Activated T-cell treated with anti-CD3 and anti-CD28 coated beads for 4 hours (primary cell): ENCODE results near the gene IFNK.

ENCODE experiments used
- DNase-seq: peaks from one replicate; pipeline ENCODE4 v3.0.0-alpha.2; 2020

The IFNK gene

GRCh38 chr9:27514551-27514950, 9.5 kb upstream of the IFNK start:
- no peak for DNase-seq

DNA sequence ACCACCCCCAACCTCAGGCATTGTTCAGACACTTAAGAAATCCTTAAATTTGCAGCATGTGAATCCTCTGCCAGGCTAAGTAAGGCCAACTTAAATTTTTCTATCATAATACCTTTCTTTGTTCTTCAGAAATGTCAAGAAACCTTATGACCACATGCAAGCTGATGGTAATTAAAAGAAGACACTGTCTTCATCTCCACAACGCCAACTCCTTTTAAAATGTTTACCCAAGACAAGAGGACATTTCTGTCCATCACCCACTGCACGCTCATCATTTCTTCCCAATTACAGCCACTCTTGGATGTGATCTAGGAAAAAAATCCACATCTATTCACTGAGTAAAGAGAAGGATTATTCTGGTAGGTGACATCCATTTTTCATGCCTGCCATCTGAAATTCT, 6.1 kb upstream of the IFNK start:
- DNase-seq: no peak

GRCh38 chr9:27518809-27519208, 5.3 kb upstream of the IFNK start:
- no peak for DNase-seq

DNA sequence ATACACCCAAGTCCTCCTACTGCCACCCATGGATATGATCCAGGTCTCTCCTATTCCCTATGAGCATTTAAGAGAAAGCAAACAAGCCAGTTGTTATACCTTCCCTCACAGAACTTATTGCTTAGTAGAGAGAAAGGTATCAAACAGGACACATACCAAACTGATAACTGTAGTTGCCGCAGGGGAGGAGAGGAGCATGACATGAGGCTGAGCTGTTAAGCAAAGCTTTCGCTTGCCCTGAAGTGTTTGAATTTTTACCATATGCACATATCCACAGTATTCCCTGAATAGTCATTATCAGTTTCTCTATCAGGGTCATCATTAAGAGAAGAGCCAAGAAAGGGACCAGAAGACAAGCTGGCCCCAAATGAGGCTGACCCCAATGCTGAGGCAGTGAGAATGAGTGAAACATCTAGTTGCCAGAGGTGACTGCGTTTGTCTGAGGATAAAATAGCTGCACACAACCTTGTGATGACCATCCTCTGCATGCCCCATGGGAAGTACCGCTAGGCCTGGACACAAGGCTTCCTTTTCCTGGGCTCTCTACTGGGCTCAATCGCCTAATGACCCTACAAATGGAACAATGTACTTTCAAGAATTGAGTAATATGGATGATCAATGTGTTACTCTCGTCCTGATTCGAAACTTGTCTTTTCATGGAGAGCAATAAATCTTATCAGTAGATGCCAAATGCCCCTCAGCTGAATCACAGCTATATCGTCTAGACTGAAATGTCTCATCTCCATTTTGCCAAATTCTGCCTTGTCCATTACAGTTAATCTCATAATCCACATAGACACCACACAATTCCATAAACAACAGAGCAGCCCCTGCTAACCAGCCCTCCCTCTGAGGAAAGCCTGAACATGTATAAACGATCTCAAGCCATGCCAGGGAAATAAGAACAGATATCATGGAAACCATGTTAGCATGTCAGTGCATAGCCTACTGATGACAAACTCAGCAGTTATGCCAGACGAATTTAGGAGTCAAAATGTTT, 4.3 kb upstream of the IFNK start:
- DNase-seq: no peak

DNA sequence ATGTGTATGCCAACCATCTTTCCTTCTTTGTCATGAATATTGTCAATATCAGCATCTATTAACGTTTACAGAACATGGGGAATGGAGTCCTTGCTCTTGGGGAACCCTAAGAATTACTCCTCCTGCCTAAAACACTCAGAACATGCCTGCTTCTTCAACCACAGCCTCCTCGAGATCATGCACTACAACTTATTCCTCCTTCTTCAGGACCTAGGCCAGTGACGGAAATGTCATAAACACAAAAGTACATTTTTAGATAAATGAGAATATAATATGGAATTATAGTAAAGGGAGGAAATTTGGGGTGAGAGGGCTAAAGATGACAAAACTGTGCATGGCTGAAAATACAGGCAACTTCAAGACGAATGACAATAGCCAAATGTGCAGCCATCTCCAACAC, 3.1 kb upstream of the IFNK start:
- DNase-seq: no peak

GRCh38 chr9:27523141-27523540, 949 bp upstream of the IFNK start:
- DNase-seq: no peak

DNA sequence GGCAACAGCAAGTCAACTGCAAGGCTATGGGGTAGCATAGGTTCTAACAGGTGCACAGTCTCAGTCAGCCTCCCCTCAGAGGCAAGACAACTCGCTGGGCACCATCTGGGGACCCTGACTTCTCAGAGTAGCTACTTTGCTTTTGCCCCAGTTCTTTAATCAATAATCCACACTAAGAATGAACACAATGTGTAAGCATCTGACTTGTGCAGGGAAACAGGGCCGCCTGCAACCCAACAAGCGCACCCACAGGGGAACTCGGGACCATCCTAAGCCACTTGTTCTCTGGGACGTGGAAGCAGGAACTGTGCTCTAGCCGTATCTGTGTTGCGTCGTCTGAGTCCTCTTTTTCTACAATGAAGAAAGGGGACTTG, 3.6 kb downstream of the IFNK start:
- DNase-seq: no peak

- peak; percentile 38 for DNase-seq
Measured at GRCh38 chr9:27528076-27528885, 4.2 kb downstream of the IFNK start.

DNA sequence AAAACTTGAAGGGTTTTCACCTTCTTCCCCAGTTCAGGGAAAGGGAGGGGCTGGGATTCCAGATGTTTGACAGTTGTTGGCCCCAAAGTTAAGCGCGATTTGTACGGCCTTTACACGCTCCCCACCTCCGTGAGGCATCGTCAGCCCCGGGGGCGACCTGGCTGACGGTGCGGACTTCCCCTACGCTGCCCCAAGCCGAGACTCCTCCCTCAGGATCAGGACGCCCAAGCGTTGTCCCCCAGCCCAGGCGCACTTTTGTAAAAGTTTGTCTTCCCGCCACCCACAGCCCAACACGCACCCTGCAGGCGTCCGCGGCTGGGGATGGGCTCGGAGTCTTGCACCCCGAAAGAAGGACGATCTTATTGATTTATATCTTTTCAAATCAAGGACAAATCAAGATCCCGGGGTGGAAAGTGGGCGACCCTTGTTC, 4.8 kb downstream of the IFNK start:
- DNase-seq: peak; percentile 13

DNA sequence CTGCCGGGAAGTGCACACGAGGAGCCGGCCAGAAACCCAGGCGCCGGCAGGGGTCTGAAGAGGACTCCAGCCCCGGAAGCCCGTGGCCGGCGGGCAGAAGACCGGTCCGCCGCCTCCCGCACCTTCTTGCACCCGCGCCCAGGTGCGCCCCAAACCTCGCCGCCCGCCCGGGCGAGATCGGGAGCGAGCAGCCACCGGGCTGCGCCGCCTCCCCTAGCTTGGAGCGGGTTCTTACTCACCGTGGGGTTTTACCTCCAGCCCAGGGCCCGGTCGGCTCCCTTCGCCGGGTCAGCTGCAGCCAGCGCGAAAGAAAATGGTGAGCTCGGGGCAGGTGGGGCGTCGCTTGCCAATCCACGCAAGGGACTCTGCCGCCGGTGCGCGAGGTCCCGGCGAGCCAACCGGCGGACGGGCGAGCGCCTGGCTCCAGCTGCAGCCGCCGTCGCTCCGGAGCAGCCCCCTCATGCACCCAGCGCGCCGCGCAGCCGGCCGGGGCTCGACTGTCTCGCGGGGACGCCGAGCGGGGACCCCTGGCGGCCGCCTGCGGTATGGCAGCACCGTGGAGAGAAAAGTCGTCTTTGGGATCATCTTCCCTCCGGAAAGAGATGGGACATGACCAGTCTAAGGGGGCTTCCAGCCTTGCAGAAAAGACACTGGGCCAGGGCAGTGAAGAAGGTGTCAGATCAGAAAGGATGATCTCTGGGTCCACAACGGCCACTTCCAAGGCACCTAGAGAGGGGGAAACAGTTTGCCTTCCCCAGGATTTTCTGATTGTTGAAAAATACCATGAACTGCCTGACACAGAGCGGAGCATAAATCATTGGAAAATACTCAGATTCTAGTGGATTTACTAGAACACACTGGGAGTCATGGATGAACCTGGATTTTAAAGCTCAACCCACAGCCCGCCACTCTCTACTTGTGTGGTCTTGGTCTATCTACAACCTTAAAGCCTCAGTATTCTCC, 5.5 kb downstream of the IFNK start, which contains the start of gene MOB3B:
Gene MOB3B, minus strand, starts transcription at position 499 of the 963 bp plus-strand sequence. CDS start 74,264 bp downstream, outside the sequence.
- peak; percentile 65 for DNase-seq

GRCh38 chr9:27530915-27531755, 7.0 kb downstream of the IFNK start:
- DNase-seq: no peak

- no peak for DNase-seq
Measured at GRCh38 chr9:27532046-27532445, 8.0 kb downstream of the IFNK start.

GRCh38 chr9:27533311-27533710, 9.2 kb downstream of the IFNK start:
- no peak for DNase-seq

DNA sequence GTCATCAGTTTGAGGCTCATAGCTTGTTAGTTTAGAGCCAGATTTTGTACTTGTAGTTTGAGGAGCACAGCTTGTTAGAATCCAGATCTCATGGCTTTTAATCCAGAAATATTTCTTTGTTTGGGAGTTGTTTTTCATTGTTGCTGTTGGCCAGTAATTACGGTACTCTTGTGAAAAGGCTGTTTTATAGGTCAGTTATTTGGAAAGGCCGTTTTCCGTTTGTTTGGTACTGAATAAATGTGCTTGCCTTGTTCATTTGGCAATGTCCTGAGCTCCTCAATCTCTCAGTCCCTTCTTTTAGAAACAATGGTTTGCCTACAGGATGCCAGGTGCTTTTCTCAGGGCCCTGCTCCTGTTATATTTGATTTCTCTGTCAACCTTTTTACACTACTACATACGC, 10.0 kb downstream of the IFNK start:
- no peak for DNase-seq

DNA sequence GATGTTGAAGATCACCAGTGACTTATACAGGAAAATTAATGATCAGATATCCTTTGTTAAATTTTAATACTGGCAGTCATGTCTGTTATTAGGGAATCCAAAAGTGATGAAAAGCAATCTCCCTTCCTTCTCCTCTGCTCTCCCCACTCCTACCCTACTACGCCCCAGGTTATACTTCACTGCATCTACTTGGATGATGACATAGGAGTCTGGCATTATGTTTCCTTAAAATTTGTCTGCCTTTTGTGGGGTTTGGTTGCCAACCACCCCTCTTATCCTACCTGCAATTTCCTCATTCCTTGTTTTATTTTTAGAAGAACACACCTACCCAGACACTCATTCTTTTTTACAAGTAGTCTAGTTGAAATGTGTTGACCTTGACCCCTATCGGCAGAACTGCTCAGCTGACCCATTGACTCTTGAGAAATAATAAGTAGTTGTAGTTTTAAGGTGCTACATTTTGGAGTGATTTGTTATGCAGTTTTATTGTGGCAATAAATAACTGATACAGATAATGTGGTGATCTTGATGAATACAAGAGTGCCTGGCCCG, 10.6 kb downstream of the IFNK start:
- no peak for DNase-seq

DNA sequence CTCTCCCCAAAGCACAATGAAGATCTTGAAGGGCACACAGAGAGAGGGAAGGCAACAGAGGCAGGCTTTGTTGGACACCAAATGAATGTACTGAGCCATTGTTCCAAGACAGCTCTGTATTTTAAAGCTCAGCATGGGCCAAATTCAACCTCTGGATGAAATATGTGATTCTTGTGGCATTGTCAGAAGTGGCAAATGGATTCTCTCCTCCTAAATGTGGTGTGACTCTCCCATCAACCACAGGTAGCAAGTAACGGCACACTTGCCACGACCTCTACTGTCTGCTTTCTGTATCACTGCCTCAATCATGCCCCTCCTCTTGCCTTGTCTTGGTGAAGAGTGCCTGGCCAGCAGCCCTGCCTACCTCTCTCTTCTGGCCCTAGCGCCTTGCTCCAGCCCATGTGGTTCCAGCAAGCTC, 11.6 kb downstream of the IFNK start:
- DNase-seq: no peak

DNA sequence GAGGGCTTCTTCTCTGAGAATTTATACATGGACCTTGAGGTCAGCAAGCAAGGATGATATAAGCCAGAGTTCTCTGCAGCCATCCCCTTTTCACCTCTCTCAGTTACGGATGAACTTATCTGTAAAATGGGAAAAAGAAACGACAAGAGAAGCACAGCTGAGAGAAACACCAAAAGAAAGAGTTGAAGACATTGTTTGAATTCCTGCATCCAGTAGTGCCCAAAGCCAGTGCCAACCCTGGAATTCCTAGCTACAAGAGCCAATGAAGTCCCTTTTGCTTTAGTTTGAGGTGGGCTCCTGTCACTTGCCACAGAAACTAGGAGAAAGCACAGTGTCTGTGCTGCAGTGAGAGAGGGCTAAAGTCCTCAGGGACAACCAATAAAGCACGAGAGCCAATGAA, 12.1 kb downstream of the IFNK start:
- DNase-seq: no peak

DNA sequence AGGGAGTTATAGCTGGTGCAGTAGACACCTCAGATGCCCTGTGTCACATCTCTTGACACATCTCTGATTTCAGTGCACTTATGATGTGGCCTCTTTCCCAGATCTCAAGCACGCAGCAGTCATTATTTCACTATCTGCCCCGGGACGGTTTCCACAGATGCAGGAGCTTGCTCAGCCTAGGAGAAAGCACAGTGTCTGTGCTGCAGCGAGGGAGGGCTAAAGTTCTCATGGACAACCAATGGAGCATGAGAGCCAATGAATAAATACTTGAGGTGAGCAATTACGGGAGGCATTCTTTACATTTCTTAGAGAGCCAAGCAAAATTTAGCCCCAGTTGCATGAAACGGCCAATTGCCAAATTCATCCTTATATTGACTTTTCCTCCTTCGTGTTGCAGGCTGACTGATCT, 12.9 kb downstream of the IFNK start:
- no peak for DNase-seq

DNA sequence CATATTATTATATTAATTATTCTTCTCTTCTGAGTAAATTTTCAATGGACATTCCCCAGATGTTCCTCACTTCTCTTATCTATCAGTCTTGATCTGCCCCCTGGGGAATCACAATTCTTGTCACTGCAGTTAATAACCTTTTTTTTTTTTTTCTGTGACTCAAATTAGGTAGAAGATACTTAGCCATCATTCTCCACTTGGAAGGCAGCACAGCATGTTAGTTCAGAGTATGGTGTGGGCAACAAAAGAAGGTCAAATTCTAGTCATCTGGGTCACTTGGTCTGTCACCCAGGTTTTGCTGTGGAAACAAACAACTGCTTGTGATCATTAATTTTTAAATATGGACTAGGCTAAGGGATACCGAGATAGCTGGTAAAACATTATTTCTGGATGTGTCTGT, 13.7 kb downstream of the IFNK start:
- no peak for DNase-seq

DNA sequence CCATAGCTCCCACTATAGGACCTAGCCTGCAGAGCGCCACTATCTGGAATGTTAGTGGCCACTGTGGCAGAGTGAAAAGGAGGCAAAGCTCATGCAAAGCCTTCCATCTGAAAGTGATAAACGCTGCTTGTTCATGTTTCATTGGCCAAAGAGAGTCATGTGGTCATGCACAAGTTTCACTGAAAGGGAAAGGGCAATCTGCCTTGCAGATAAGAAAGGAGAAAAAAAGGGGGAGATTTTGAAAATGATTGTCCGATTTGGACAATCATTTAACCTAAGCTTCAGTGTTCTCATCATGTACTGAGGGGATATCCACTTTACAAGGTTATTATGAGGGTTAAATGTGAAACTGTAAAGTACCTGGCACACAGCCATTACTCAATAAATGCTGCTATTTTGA, 14.6 kb downstream of the IFNK start:
- DNase-seq: no peak
